Smooth muscle cell (in vitro differentiated cells): ENCODE data around the gene VAMP5. TPM values are rescaled to one million over a fixed set of nuclear protein-coding genes. Genes with fewer than 3 reads are reported as not detected.
"Not testable (repeated sequence)": the region's sequence is repeated elsewhere in the genome, so short reads cannot be mapped to it uniquely, and the experiment has no call there.

ENCODE experiments used
- DNase-seq: peaks from one replicate; lab custom pipeline; 2025; ENCODE audit not compliant: unreplicated experiment; lab: John Stamatoyannopoulos, UW
- H2AFZ ChIP-seq: fragments of 200-600 bp; sonication (generic); 2 replicates; pipeline ENCODE4 v1.6.0; 2016; ENCODE audit warnings: antibody characterized with exemption, low read depth, mild to moderate bottlenecking
- H3F3A ChIP-seq: fragments of 200-600 bp; sonication (generic); 2 replicates; pipeline ENCODE4 v1.6.0; 2017; ENCODE audit warnings: antibody characterized with exemption, low read depth
- H3K27ac ChIP-seq: fragments of 200-600 bp; sonication (generic); 2 replicates; pipeline ENCODE4 v1.5.1; 2016; ENCODE audit warnings: low read depth, mild to moderate bottlenecking
- H3K27me3 ChIP-seq: fragments of 200-600 bp; sonication (generic); 2 replicates; pipeline ENCODE4 v1.6.1; 2016; ENCODE audit warnings: low read depth, mild to moderate bottlenecking
- H3K36me3 ChIP-seq: fragments of 200-600 bp; sonication (generic); 2 replicates; pipeline ENCODE4 v1.5.1; 2016; ENCODE audit warnings: low read depth
- H3K4me1 ChIP-seq: fragments of 200-600 bp; sonication (generic); 2 replicates; pipeline ENCODE4 v1.5.1; 2016; ENCODE audit warnings: low read depth
- H3K4me2 ChIP-seq: fragments of 200-600 bp; sonication (generic); 2 replicates; pipeline ENCODE4 v1.6.0; 2016; ENCODE audit warnings: mild to moderate bottlenecking
- H3K4me3 ChIP-seq: fragments of 200-600 bp; sonication (generic); 2 replicates; pipeline ENCODE4 v1.5.1; 2016; ENCODE audit warnings: mild to moderate bottlenecking
- H3K79me2 ChIP-seq: fragments of 200-600 bp; sonication (generic); 2 replicates; pipeline ENCODE4 v1.6.0; 2016; ENCODE audit warnings: low read depth, mild to moderate bottlenecking
- H3K9ac ChIP-seq: fragments of 200-600 bp; sonication (generic); 2 replicates; pipeline ENCODE4 v1.6.0; 2016; ENCODE audit warnings: low read depth
- H3K9me3 ChIP-seq: fragments of 200-600 bp; sonication (generic); replicated peaks from 2 replicates; pipeline ENCODE4 v1.5.1; 2016; ENCODE audit warnings: low read depth
- H4K20me1 ChIP-seq: fragments of 200-600 bp; sonication (generic); 2 replicates; pipeline ENCODE4 v1.6.0; 2016; ENCODE audit warnings: low read depth
- CTCF ChIP-seq: fragments of 200-600 bp; sonication (generic); IDR thresholded peaks from 2 replicates; pipeline ENCODE4 v1.5.1; 2017; ENCODE audit warnings: borderline replicate concordance, mild to moderate bottlenecking, antibody characterized with exemption; ENCODE audit not compliant: insufficient read depth, poor library complexity, severe bottlenecking
- WGBS: methylation state at CpG from one replicate; pipeline ENCODE4 v1.1.7; 2016; ENCODE audit warnings: low lambda C conversion rate; 5-methylcytosine and 5-hydroxymethylcytosine counted together
- polyA plus RNA-seq: library from polyadenylated mRNA; unstranded; fragments of >200 nt; fragmentation: Nextera tagmentation; extraction: Ambion mirVana; gene quantifications from 2 replicates; pipeline ENCODE4 v1.2.1, GENCODE V29; 2016
- total RNA-seq: library from RNA; depleted of rRNA; stranded (reverse); fragments of >200 nt; gene quantifications from 2 replicates; pipeline ENCODE4 v1.2.3, GENCODE V29; 2014

Gene VAMP5
- total and polyA plus RNA-seq, 2 experiments from 2014 or later, result 6.6 to 35.9 TPM

GRCh38 chr2:85589982-85590791 is 6.0 kb downstream of the VAMP5 start:
- no peak overlapping the region for H2AFZ ChIP-seq
- H3F3A ChIP-seq, result peaks cover 7% of the 10 kb centered on the region
- H3K4me1 ChIP-seq, result peaks cover 5% of the 10 kb centered on the region
- H3K79me2 ChIP-seq, result no peaks in the 10 kb centered on the region
- DNase-seq, result no peak
- no peaks in the 10 kb centered on the region for H3K9me3 ChIP-seq
- H3K36me3 ChIP-seq, result no peaks in the 10 kb centered on the region
- H3K4me3 ChIP-seq, result no peak overlapping the region
- H3K4me2 ChIP-seq, result peak overlapping the region; percentile 79
- peak overlapping the region; percentile 87 for H3K27ac ChIP-seq
- no peaks in the 10 kb centered on the region for H4K20me1 ChIP-seq
- no peak overlapping the region for H3K9ac ChIP-seq
- no peak for TF ChIP-seq CTCF
- H3K27me3 ChIP-seq, result no peaks in the 10 kb centered on the region
- 48% methylated on average over 7 of the region's 7 CpGs for WGBS

- no peak overlapping the region for H2AFZ ChIP-seq
- no peaks in the 10 kb centered on the region for H3K36me3 ChIP-seq
- TF ChIP-seq CTCF, result no peak
- H3K4me2 ChIP-seq, result peak overlapping the region; percentile 79
- H4K20me1 ChIP-seq, result no peaks in the 10 kb centered on the region
- H3K9me3 ChIP-seq, result no peaks in the 10 kb centered on the region
- peaks cover under 1% of the 10 kb centered on the region for H3K79me2 ChIP-seq
- H3K9ac ChIP-seq, result peak overlapping the region; percentile 10
- no peaks in the 10 kb centered on the region for H3K27me3 ChIP-seq
- H3K4me3 ChIP-seq, result no peak overlapping the region
- peaks cover 7% of the 10 kb centered on the region for H3F3A ChIP-seq
- H3K27ac ChIP-seq, result peak overlapping the region; percentile 87
- DNase-seq, result no peak
- peaks cover 5% of the 10 kb centered on the region for H3K4me1 ChIP-seq
- WGBS, result 76% methylated on average over 2 of the region's 2 CpGs
Measured at GRCh38 chr2:85590950-85591349, 6.7 kb downstream of the VAMP5 start.

GRCh38 chr2:85591563-85591962 is 7.3 kb downstream of the VAMP5 start:
- H3K27me3 ChIP-seq, result no peaks in the 10 kb centered on the region
- H2AFZ ChIP-seq, result no peak overlapping the region
- no peak overlapping the region for H3K4me3 ChIP-seq
- peaks cover 7% of the 10 kb centered on the region for H3F3A ChIP-seq
- TF ChIP-seq CTCF, result no peak
- peaks cover 7% of the 10 kb centered on the region for H3K79me2 ChIP-seq
- H3K9ac ChIP-seq, result peak overlapping the region; percentile 10
- H3K4me2 ChIP-seq, result peak overlapping the region; percentile 79
- no peaks in the 10 kb centered on the region for H3K9me3 ChIP-seq
- DNase-seq, result no peak
- H4K20me1 ChIP-seq, result peaks cover 5% of the 10 kb centered on the region
- no peaks in the 10 kb centered on the region for H3K36me3 ChIP-seq
- WGBS, result 85% methylated on average over 12 of the region's 12 CpGs
- peak overlapping the region; percentile 87 for H3K27ac ChIP-seq
- peaks cover 8% of the 10 kb centered on the region for H3K4me1 ChIP-seq

- H3K36me3 ChIP-seq, H3F3A ChIP-seq, H2AFZ ChIP-seq, H3K4me3 ChIP-seq, DNase-seq, H3K4me2 ChIP-seq, H3K27me3 ChIP-seq, H3K9me3 ChIP-seq, H3K27ac ChIP-seq, H3K9ac ChIP-seq, H3K4me1 ChIP-seq: not testable (repeated sequence)
- 93% methylated on average over 9 of the region's 9 CpGs for WGBS
- Histone ChIP-seq H4K20me1 (peaks cover 13% of the 10 kb centered on the region), H3K79me2 (peaks cover 14% of the 10 kb centered on the region)
Measured at GRCh38 chr2:85592299-85592698, 8.1 kb downstream of the VAMP5 start.
